ENCODE measurements around the gene TSHZ1.

DNA sequence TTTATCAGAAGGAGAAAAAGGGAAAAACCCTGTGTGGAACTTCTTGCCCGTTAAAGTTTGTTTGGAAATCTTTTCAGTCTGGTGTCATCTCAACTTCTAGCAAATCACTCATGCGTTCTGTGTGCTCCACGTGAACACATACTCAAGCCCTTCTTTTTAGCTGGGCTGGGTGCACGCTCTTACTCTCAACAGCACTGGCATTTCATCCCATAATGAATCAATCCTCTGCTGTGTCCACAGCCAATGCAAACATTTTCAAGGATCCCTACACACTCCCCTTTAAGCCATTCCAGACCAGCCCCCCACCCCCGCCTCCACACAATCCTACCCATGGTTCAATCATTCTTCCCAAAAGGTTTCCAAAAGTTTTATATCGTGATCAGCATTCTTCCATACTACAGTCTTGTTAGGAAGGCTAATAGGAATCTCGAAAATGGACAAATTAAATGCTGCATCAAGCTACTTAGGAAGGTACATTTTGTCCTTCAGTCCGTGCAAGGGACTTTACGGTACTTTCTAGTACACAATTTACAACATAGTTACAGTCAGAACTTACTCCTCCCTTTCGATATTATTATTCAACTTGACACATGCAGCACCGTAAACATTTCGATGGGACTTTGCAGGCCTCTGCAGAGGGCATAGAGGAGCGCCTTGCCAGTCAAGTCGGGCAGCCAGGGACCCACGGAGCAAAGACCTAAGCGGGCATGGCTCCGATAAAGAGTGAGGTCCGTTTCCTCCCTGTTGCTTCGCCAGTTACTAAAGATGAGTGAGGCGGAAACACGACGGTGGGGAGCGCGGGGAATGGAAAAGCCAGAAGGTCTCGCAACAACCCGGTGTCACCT is 3.1 kb upstream of the TSHZ1 start:
- TF ChIP-seq, protein P1, sequence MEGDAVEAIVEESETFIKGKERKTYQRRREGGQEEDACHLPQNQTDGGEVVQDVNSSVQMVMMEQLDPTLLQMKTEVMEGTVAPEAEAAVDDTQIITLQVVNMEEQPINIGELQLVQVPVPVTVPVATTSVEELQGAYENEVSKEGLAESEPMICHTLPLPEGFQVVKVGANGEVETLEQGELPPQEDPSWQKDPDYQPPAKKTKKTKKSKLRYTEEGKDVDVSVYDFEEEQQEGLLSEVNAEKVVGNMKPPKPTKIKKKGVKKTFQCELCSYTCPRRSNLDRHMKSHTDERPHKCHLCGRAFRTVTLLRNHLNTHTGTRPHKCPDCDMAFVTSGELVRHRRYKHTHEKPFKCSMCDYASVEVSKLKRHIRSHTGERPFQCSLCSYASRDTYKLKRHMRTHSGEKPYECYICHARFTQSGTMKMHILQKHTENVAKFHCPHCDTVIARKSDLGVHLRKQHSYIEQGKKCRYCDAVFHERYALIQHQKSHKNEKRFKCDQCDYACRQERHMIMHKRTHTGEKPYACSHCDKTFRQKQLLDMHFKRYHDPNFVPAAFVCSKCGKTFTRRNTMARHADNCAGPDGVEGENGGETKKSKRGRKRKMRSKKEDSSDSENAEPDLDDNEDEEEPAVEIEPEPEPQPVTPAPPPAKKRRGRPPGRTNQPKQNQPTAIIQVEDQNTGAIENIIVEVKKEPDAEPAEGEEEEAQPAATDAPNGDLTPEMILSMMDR (IDR thresholded peaks at IDR 0.05), result no peak
- TF ChIP-seq POLR2A (IDR thresholded peaks at IDR 0.05) (no peak), EP300 (IDR thresholded peaks at IDR 0.05) (no peak)

Data from gastroesophageal sphincter (tissue), 3 donors.